ENCODE results near the gene TSNAXIP1.
"Not testable (repeated sequence)": the region's sequence is repeated elsewhere in the genome, so short reads cannot be mapped to it uniquely, and the experiment has no call there.

TSNAXIP1 gene

GRCh38 chr16:67848118-67848517 lies 41.4 kb downstream of the TSNAXIP1 start:
- FAIRE-seq (no peak), DNase-seq (ENCODE audit: insufficient read length, low spot score) (no peak)

GRCh38 chr16:67853670-67854069 lies 47.0 kb downstream of the TSNAXIP1 start:
- FAIRE-seq (no peak), DNase-seq (ENCODE audit: insufficient read length, low spot score) (no peak)
- no peak for TF ChIP-seq POLR2A (IDR thresholded peaks at IDR 0.05; ENCODE audit: low read depth, low read length)

More at GRCh38 chr16:67848118-67848517, 41.4 kb downstream of the TSNAXIP1 start:
- no peak for TF ChIP-seq POLR2A (IDR thresholded peaks at IDR 0.05; ENCODE audit: low read depth, low read length)

DNA sequence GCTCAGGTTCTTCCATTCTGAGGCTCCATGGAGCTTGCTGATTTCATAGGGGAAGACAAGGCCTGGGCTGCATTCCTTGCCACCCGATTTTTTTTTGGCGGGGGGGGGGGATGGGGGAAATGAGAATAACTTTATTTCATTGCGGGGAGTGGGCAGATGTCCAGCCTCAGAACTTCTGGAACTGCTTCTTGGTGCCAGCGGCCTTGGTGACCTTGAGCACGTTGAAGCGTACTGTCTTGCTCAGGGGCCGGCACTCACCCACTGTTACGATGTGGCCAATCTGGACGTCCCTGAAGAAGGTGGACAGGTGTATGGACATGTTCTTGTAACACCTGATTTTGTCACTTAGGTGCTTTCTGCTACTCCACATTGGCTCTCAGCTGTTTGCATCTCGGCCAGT lies 49.1 kb downstream of the TSNAXIP1 start:
- TF ChIP-seq POLR2A (IDR thresholded peaks at IDR 0.05; ENCODE audit: low read depth, low read length), result no peak
- FAIRE-seq, result no peak

DNA sequence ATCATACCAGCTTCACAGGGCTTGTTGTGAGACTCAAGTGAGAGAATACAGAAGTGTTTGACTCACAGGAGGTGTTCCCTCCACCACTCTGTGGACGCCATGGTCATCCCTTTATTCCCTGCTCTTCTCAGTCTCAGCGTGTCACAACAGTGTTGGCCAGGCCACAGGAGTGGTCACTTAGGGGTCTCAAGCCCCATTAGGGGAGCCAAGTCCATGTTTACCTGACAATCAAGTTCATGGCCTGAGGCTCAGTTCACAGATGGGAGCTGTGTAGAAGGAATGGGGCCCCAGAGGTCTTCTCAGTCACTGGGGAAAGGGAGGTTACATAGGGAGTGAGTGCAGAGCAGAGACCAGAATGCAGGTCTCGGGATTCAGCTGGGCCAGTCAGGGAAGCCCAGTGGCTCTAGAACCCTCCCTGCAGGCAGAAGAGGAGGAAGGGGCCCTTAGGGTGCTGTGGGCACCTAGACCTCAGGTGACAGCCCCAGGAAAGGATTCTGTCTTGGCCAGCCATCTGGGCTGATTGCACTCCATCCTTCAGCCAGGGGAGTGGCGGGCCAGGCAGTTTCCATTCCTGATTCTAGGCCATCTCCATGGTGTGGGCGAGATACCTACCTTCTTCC lies 50.3 kb downstream of the TSNAXIP1 start:
- no peak for FAIRE-seq
- TF ChIP-seq POLR2A (IDR thresholded peaks at IDR 0.05; ENCODE audit: low read depth, low read length), result no peak
- no peak for DNase-seq (ENCODE audit: insufficient read length, low spot score)

More for the DNA sequence above, 49.1 kb downstream of the TSNAXIP1 start:
- no peak for DNase-seq (ENCODE audit: insufficient read length, low spot score)

DNA sequence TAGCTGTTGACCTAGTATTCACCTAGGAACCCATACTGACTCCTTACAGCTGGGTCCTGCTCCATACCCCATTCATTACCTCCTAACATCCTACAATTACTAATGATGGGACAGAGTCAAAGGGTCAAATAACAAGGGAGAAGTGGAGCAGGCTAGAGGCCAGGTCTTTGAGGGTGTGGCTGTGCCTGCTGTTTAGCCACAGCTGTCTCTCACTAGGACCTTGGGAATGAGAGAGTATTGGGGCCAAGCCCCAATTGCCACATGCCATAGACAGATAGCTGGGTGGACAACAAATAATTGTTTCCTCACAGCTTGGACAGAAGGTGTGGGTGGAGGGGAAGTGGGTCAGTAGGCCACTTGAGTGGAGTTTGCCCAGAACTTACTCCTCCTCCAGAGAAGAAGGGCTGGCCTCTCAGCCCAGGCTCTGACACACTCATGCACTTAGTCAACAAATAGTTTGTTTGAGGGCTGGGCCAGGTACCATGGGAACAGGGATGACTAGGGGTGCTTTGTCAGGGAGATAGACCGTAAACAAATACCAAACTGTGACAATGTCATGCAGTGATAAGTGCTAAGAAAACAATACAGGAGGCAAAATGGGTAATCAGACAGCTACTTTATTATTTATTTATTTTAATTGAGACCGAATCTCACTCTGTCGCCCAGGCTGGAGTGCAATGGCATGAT lies 51.0 kb downstream of the TSNAXIP1 start:
- DNase-seq (ENCODE audit: insufficient read length, low spot score) (peak; percentile 75), FAIRE-seq (peak; percentile 53)
- TF ChIP-seq POLR2A (IDR thresholded peaks at IDR 0.05; ENCODE audit: low read depth, low read length), result no peak

GRCh38 chr16:67858500-67858899 lies 51.8 kb downstream of the TSNAXIP1 start:
- no peak for FAIRE-seq
- no peak for DNase-seq (ENCODE audit: insufficient read length, low spot score)
- no peak for TF ChIP-seq POLR2A (IDR thresholded peaks at IDR 0.05; ENCODE audit: low read depth, low read length)

GRCh38 chr16:67860589-67861398 lies 54.1 kb downstream of the TSNAXIP1 start:
- DNase-seq (ENCODE audit: insufficient read length, low spot score) (no peak), FAIRE-seq (no peak)
- TF ChIP-seq POLR2A (IDR thresholded peaks at IDR 0.05; ENCODE audit: low read depth, low read length), result no peak

GRCh38 chr16:67861877-67862276 lies 55.2 kb downstream of the TSNAXIP1 start:
- DNase-seq (ENCODE audit: insufficient read length, low spot score) (no peak), FAIRE-seq (no peak)
- no peak for TF ChIP-seq POLR2A (IDR thresholded peaks at IDR 0.05; ENCODE audit: low read depth, low read length)

- peak; percentile 49 for DNase-seq (ENCODE audit: insufficient read length, low spot score)
- TF ChIP-seq POLR2A (IDR thresholded peaks at IDR 0.05; ENCODE audit: low read depth, low read length), result no peak
- peak; percentile 58 for FAIRE-seq
Observed at GRCh38 chr16:67862623-67863583, 56.2 kb downstream of the TSNAXIP1 start.

GRCh38 chr16:67864044-67864443 lies 57.4 kb downstream of the TSNAXIP1 start:
- DNase-seq (ENCODE audit: insufficient read length, low spot score); FAIRE-seq: not testable (repeated sequence)

DNA sequence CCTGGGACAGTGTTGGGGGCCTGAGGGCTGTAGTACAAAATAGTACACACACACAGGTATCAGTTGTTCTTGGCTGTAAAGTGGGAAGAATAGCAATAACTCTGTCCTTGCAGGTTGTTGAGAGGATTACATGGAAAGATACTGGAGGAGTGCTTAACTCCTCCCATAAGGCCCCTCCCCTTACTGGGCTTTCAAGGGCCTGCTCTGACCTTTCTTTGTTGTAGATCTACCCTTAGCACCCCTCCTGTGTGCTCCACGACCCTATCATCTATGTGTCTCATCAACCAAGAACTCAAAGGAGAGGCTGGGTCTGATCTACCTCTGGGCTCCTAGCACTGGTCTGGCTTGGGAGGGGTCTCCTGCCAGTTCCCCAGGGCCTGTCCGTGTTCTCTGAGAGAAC lies 57.9 kb downstream of the TSNAXIP1 start:
- FAIRE-seq (no peak), DNase-seq (ENCODE audit: insufficient read length, low spot score) (no peak)
- TF ChIP-seq POLR2A (IDR thresholded peaks at IDR 0.05; ENCODE audit: low read depth, low read length), result no peak

DNA sequence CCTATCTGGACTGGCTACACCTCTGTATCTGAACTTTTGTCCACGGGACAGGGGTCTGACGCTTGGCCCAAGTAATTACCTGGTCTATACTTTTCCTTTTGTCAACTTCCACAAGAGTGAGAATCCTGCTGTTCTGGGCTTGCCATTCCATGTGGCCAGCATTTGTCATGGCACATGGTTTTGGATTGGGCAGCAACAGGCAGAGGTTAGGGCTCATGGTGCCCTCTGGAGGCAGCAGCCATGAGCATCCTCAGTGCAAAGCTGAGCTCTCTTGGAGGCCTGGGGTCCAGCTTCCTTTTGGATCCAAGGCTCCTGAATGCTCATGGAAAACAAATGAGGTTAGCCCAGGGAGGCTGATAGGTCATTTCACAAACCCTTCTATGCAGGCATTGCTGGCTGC lies 58.6 kb downstream of the TSNAXIP1 start:
- DNase-seq (ENCODE audit: insufficient read length, low spot score) (no peak), FAIRE-seq (no peak)
- TF ChIP-seq POLR2A (IDR thresholded peaks at IDR 0.05; ENCODE audit: low read depth, low read length), result no peak

DNA sequence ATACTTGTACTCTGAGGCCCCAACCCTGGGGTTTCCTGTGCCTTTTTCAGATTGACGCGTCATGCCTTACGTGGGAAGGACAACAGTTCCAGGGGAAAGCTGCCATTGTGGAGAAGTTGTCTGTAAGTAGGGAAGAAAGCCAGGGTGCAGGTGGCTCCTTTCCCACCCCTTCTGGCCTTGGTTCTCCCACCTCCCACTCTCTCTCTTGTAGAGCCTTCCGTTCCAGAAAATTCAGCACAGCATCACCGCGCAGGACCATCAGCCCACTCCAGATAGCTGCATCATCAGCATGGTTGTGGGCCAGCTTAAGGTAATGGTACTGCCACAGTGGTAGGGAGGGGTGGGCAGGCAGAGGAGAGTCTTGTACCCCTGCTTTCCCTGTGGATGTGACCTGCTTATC lies 61.6 kb downstream of the TSNAXIP1 start:
- no peak for TF ChIP-seq POLR2A (IDR thresholded peaks at IDR 0.05; ENCODE audit: low read depth, low read length)
- DNase-seq (ENCODE audit: insufficient read length, low spot score) (no peak), FAIRE-seq (no peak)
